GM18519 (cell line): ENCODE data around the gene LNX2.

Experiments used
- ATAC-seq: cut with Tn5 transposase; IDR thresholded peaks from one replicate; pipeline ENCODE4 v1.9.1; 2021; ENCODE audit warnings: mild to moderate bottlenecking, moderate library complexity; ENCODE audit not compliant: unreplicated experiment, low FRiP score

Gene LNX2

GRCh38 chr13:27570906-27571305 is 49.4 kb downstream of the LNX2 start:
- ATAC-seq: no peak

- no peak for ATAC-seq
These were observed 50.9 kb downstream of the LNX2 start for GRCh38 chr13:27569405-27569804.

DNA sequence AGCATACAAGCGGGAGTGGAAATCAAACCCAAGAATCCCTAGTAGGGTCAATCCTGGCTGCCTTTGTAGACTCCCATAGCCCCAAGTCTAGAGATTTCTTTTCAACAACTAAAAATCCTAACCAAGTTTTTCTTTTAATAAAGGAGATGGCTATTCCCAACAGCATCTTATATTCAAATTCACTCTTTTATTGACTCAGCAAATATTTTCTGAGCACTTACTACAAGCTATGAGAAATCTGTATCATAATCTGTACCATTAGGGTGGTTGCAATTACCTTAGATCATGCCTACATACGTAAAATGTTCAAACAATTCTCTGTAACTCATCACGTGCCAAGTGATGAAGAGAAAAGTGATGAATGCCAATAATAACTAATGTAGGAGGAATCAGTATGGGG is 54.5 kb downstream of the LNX2 start:
- no peak for ATAC-seq

DNA sequence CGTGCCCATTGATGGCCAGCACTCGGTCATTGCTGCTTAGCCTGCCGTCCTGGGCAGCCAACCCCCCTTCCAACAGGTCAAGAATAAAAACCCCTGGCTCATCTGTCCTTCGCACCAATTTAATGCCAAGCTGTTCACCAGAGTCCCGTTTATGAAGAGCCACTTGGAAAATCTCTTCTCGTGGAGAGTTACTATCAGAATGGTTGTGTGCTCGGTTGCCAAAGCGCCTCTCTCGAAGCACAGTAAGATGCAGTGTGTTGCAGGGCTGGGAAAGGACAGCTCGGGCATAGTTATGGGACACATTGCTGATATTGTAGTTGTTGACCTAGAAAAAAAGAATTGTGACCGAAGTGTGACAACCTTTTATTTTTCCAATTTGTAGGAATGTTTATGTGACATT is 57.9 kb downstream of the LNX2 start:
- ATAC-seq: no peak

DNA sequence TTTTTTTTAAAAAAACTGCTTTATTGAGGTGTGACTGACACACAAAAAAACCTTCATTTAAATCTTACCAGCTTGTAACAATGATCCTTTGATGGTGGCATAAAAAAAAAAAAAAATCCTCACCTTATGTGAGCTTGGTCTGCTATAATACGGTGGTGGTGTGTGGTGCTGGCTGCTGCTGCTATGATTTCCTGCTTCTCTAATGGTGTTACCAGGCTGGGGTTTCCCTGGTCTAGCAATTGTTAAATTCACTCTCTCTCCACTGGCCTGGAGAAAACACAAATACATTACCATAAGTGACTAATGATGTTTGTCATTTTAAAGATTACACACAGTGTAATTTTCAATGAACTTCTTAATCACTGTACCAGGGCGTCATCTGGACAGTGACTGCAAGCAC is 60.6 kb downstream of the LNX2 start:
- no peak for ATAC-seq

DNA sequence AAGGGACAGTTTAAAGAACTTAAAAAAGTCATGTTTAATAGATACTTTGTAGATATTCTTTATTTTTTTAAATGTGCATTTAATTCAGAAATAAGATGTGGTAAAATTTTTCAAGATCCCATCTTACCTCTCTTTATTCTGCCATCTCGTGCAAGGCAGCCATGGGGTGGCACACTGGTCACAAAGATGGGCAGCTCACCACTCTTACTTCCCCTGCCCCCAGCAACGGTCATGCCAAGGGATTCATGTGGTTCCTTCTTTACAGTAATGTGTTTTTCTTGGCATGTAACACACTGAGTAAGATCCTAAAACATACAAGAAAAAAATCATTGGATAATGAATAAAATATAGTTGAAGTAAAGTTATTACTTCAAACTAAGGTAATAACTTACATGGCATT is 64.2 kb downstream of the LNX2 start:
- ATAC-seq: no peak

- no peak for ATAC-seq
These were observed 68.8 kb downstream of the LNX2 start for GRCh38 chr13:27551562-27551961.

DNA sequence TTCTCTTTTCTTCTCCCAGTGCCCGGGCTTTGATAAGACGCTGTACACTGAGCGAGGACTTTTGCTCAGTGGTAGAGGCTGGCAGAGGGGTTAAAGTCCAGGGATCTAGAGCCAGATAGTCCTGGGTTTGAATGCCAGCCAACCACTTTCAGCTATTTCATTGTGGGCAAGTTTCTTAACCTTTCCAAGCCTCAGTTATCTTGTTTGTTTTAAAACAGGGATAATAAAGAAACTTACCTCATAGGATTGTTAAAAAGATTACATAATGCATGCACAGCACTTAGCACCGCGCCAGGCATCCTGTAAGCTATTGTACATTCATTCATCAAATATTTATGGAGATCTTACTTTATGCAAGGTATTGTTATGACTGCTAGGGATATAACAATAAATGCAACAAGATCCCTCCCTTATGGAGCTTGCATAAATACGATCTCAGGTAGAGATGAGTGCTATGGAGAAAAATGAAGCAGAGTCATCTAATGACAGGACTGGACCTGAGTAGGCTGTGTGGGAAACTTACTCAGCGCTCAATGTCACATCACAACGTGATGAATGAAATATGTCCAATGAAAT is 70.8 kb downstream of the LNX2 start:
- no peak for ATAC-seq

DNA sequence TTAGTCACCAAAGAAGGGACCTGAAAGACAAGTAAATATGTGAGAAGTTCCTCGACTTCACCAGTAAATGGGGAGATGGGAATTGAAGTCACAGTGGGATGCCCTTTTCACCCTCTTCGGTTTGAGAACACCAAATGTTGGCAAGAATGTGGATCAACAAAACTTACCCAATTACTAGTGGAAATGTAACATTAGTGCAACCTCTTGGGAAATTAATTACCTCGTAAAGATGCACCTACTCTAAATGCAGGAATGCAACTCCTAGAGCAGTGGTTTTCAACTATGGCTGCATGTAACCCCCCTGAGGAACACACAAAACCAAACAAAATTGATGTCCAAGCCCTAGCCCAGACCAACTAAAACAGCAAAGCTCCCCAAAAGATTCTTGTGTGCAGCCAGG is 78.1 kb downstream of the LNX2 start:
- no peak for ATAC-seq

- ATAC-seq: no peak
These were observed 78.9 kb downstream of the LNX2 start for GRCh38 chr13:27541386-27541785.

GRCh38 chr13:27536361-27537101 is 83.8 kb downstream of the LNX2 start:
- ATAC-seq: no peak

DNA sequence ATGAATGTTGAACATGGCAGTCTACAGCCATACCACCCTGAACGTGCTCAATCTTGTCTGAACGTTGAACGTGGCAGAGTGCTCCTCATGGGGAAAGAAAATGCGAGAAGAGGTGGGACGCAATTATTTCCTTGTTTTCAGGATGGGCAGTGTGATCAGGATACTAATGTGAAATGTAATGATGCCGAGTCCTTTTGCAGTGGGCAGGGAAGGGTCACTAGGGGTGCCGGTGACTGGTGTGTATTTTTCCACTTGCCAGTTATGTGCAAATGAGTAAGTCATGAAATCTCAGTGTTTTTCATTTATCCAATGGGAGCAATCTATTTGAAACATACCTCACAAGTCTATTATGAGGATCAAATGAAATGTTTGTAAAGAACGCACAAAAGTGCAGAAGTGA is 84.8 kb downstream of the LNX2 start:
- no peak for ATAC-seq

GRCh38 chr13:27534981-27535380 is 85.3 kb downstream of the LNX2 start:
- no peak for ATAC-seq

DNA sequence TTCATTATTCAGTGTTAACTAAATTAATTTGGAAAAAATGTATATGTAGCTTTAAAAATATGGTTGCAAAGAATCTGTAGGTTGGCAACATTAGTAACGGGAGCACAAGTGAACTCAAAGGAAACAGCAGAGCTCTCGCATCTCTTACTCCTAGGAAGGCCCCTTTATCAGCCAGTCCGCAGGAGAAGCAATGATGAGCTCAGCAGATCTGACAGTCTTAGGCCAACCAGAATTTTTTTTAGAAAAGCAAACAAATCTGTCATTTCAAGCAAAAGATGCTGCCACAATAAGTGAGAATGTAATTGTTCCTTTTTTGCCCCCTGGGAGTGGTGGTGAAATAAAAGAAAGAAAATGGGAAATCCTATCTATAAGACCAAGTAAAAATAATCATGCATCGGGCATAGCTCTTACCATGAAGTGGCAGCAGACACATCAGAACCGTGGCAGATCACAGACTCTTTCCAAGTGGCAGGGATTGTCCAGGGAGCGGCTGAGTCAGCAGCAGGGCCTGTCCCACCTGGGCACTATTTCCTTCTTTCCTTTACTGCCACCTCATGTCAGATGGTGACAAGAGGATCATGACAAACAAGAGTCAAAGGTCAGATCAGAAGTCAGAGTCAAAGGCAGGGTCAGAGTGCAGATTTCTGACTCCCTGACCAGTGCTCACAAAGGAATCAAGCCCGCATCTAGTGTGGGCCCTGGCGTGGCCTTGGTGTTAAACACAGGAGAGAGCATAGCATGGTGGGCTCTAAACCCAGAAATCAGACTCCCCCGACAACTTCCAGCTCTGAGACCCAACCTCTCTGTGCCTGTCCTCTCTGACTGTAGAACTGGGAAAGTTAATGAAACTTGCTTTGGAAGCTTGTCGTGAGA is 86.0 kb downstream of the LNX2 start:
- ATAC-seq: no peak

- ATAC-seq: no peak
These were observed 87.1 kb downstream of the LNX2 start for GRCh38 chr13:27533155-27533643.

DNA sequence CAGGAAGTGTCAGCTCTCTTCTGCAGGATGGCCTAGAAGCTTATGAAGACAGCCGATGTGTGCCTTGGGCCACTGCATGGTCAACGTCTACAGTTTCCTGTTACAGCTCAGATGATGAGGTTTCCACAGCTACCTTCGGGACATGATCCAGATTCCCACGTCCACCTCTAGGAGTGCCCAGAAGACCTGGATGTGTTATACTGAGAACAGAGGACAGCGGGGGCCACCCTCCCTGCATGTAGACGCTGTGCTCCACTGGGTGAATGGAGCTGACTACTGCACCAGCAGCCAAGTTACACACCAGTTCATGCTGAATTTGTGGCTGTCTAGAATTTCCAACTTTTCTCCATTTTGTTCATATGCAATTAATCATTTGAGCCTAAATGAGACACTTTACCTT is 91.4 kb downstream of the LNX2 start:
- no peak for ATAC-seq

DNA sequence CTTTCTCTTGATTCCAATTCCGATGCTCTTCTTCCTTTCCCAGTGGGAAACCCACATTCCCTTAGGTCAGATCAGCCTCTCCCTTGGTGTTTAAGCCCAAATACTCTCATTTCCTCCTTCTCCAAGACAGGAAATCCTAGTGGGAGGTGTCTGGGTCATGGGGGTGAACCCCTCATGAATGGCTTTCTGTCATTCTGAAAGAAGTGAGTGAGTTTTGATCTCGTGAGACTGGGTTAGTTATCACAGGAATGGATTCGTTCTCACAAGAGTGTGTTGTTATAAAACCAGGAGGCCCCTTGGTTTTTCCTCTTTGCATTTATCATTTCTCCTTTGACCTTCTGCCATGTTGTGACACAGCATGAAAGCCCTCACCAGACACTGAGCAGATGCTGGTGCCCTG is 93.8 kb downstream of the LNX2 start:
- no peak for ATAC-seq

DNA sequence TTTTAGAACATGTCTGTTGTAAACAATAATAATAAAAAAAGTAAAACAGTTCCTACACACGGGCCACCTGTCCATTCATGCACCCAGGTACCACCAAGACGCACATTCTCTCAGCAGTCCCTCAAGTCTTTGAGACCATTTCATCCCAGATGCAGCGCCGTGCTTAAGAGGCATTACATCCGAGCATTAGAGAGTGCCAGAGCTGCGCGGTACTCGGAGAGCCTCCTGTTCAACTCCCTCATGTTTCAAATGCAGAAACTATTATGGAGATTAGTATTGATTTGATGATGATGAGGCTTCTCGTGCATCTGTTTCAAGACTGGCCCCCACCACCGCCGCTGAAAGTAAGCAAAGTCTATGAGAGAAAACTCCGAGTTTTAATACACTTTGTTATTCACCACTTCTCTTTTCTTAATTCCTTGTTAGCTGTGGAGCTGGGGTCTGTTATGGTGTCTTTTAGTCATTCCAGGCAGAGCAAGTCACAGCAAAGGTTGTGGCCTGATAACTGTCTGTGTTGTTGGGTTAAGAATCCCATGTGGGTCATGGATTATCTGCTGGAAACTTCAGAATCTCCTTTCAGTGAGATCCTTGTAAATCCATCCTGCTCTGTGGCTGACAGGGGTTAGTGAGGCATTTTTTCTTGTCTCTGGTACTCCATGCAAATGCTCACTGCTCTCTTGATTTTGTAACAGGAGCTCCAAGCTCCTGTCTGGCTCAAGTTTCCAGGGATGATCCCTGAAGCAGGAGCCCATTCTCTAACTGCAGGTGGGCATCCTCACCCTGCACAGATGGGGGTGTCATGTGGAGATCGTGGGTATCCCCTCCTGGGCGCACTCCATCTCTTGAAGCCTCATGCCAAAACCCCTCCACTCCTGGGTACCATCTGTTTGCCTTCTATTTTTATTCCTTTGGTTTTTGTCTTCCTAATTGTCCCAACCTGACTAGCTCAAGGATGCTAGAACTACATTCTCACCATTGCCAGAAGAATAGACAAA is 95.1 kb downstream of the LNX2 start:
- ATAC-seq: no peak

- no peak for ATAC-seq
These were observed 96.8 kb downstream of the LNX2 start for GRCh38 chr13:27523346-27524073.

DNA sequence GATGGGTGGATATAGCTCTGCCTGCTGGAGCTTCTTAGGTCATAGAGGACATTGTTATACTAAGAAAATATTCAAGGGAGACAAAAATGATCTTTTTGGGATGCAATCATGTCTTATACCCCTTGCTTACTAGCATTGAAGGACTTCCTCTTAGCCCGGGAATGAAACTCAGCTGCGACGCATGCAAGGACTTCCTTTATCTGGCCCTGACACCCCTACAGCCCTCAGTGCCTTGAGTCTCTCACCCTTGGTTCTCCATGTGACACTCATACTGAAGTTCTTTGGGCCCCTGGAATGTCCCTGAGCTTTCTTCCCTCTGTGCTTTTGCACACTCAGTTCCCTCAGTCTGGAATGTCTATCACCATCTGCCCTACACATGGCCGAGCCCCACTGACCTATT is 97.5 kb downstream of the LNX2 start:
- ATAC-seq: no peak
